T-helper 17 cell (primary cell): ENCODE results near the gene BOK. TPM values are rescaled to one million over a fixed set of nuclear protein-coding genes. Genes with fewer than 3 reads are reported as not detected.
"Not testable (repeated sequence)": the region's sequence is repeated elsewhere in the genome, so short reads cannot be mapped to it uniquely, and the experiment has no call there.

Experiments
- ATAC-seq: fragments of 150-1000 bp; cut with Tn5 transposase; 2 replicates; pipeline ENCODE4 v1.10.0; 2021; ENCODE audit warnings: mild to moderate bottlenecking, moderate library complexity
- DNase-seq, 3 donors: peaks; one replicate each; pipeline versions ENCODE4 v3.0.0 to v3.0.0-alpha.2; 2020 to 2021
- H3K9me3 ChIP-seq: one replicate; pipeline ENCODE4 v1.7.0; 2013; ENCODE audit warnings: low read length, mild to moderate bottlenecking; ENCODE audit not compliant: control insufficient read depth, poor library complexity, severe bottlenecking
- H3K27ac Mint-ChIP-seq: one replicate; pipeline ENCODE4 v1.8.0; 2022; ENCODE audit warnings: mild to moderate bottlenecking, moderate library complexity, mixed read lengths
- H3K27me3 Mint-ChIP-seq: one replicate; pipeline ENCODE4 v1.8.0; 2022; ENCODE audit warnings: mixed read lengths
- H3K36me3 Mint-ChIP-seq: one replicate; pipeline ENCODE4 v1.8.0; 2022; ENCODE audit warnings: low read depth, mixed read lengths
- H3K4me1 Mint-ChIP-seq: one replicate; pipeline ENCODE4 v1.8.0; 2022; ENCODE audit warnings: mild to moderate bottlenecking, mixed read lengths
- H3K4me3 Mint-ChIP-seq: one replicate; pipeline ENCODE4 v1.8.0; 2022; ENCODE audit warnings: mild to moderate bottlenecking, moderate library complexity, mixed read lengths
- total RNA-seq, 4 donors: library from RNA in 2 of 4; stranded (reverse) in 2 of 4; gene quantifications; one replicate each; pipeline ENCODE4 v1.2.3 and lab custom pipeline; 2022 to 2026

BOK gene
- total RNA-seq, 2 donors from 2014 or later, result not detected

DNA sequence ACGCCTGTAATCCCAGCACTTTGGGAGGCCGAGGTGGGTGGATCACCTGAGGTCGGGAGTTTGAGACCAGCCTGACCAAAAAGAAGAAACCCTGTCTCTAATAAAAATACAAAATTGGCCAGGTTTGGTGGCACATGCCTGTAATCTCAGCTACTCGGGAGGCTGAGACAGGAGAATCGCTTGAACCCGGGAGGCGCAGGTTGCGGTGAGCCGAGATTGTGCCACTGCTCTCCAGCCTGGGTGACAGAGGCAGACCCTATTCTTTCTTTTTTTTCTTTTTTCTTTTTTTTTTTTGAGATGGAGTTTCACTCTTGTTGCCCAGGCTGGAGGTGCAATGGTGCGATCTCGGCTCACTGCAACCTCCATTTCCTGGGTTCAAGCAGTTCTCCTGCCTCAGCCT is 7.5 kb downstream of the BOK start:
- ATAC-seq, H3K4me1 Mint-ChIP-seq, H3K27ac Mint-ChIP-seq, DNase-seq, H3K4me3 Mint-ChIP-seq, H3K36me3 Mint-ChIP-seq, H3K9me3 ChIP-seq, H3K27me3 Mint-ChIP-seq: not testable (repeated sequence)

DNA sequence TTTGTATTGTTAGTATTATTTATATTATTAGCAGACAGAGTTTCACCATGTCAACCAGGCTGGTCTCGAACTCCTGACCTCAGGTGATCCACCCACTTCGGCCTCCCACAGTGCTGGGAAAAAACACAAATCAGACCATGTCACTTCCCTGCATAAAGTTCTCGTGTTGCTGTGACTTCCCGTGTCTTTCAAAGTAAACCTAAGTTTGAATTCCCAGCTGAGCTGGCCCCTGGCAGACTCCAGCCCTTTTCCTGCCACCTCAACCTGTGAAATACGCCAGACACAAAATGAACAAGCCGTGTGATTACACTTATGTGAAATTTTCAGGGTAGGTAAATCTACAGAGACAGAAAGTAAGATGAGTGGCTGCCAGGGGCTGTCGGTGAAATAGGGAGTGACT is 7.9 kb downstream of the BOK start:
- H3K9me3 ChIP-seq, result no peaks in the 10 kb centered on the region
- H3K36me3 Mint-ChIP-seq, result no peaks in the 10 kb centered on the region
- no peak overlapping the region for H3K4me3 Mint-ChIP-seq
- DNase-seq, result no peak
- no peak for ATAC-seq
- H3K27ac Mint-ChIP-seq, result no peak overlapping the region
- peaks cover 8% of the 10 kb centered on the region for H3K27me3 Mint-ChIP-seq
- H3K4me1 Mint-ChIP-seq, result no peaks in the 10 kb centered on the region

DNA sequence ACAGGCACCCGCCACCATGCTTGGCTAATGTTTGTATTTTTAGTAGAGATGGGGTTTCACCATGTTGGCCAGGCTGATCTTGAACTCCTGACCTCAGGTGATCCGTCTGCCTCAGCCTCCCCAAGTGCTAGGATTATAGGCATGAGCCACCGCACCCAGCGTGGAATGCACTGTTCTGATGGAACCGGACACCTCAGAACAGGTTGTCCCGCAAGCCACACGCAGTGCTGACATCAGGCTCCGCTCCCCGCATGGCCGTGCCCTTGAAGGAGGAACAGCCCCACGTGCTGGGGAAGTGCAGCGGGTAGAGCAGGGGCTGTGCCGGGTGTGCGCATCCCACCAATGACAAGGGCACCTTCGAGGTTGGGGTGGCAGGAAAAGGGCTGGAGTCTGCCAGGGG is 8.7 kb downstream of the BOK start:
- not testable (repeated sequence) for H3K4me3 Mint-ChIP-seq, H3K9me3 ChIP-seq, H3K4me1 Mint-ChIP-seq, H3K27me3 Mint-ChIP-seq, ATAC-seq, H3K36me3 Mint-ChIP-seq, DNase-seq, H3K27ac Mint-ChIP-seq

- Mint-ChIP-seq H3K36me3 (no peaks in the 10 kb centered on the region), H3K27me3 (no peaks in the 10 kb centered on the region), H3K4me3 (no peak overlapping the region), H3K27ac (no peak overlapping the region), H3K4me1 (no peaks in the 10 kb centered on the region)
- no peak for ATAC-seq
- DNase-seq, result no peak
- H3K9me3 ChIP-seq, result no peaks in the 10 kb centered on the region
These were observed 9.2 kb downstream of the BOK start for GRCh38 chr2:241567776-241568175.

DNA sequence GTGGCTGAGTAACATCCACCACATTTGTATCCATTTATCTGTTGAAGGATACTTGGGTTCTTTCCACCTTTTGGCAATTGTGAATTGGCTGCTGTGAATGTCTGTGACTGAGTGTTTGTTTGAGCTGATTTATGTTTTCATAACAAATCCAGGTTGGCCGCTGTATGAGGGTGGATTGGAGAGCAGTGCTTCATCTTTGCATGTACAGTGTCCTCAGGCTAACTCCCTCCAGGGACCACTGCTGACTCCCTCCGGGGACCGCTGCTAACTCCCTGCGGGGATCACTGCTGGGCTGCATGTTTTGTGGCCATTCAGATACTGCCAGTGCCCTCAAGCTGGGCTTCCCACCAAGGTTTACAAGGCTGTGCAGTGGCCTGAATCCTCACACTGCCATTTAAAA is 10.2 kb downstream of the BOK start:
- no peak overlapping the region for H3K4me3 Mint-ChIP-seq
- no peak overlapping the region for H3K27ac Mint-ChIP-seq
- no peaks in the 10 kb centered on the region for H3K4me1 Mint-ChIP-seq
- no peak for DNase-seq
- no peaks in the 10 kb centered on the region for H3K36me3 Mint-ChIP-seq
- H3K27me3 Mint-ChIP-seq, result no peaks in the 10 kb centered on the region
- no peak for ATAC-seq
- no peaks in the 10 kb centered on the region for H3K9me3 ChIP-seq

DNA sequence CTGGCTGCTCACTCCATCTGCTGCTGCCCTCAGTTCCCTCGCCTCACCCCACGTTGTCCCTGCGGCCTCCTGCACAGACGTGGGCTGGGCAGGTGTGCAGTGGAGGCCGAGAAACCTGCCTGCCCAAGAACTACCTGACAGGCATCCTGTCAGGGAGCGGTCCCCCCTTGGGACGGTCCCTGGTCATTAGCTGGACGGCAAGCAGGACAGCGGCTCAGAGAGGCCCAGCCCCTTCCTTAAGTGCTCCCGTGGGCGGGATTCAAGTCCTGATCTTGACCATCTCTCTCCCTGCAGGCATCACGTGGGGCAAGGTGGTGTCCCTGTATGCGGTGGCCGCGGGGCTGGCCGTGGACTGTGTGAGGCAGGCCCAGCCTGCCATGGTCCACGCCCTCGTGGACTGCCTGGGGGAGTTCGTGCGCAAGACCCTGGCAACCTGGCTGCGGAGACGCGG is 11.3 kb downstream of the BOK start:
- H3K36me3 Mint-ChIP-seq, result no peaks in the 10 kb centered on the region
- H3K4me1 Mint-ChIP-seq, result no peaks in the 10 kb centered on the region
- no peak overlapping the region for H3K4me3 Mint-ChIP-seq
- no peak overlapping the region for H3K27ac Mint-ChIP-seq
- H3K9me3 ChIP-seq, result no peaks in the 10 kb centered on the region
- no peak for ATAC-seq
- no peaks in the 10 kb centered on the region for H3K27me3 Mint-ChIP-seq
- no peak for DNase-seq

DNA sequence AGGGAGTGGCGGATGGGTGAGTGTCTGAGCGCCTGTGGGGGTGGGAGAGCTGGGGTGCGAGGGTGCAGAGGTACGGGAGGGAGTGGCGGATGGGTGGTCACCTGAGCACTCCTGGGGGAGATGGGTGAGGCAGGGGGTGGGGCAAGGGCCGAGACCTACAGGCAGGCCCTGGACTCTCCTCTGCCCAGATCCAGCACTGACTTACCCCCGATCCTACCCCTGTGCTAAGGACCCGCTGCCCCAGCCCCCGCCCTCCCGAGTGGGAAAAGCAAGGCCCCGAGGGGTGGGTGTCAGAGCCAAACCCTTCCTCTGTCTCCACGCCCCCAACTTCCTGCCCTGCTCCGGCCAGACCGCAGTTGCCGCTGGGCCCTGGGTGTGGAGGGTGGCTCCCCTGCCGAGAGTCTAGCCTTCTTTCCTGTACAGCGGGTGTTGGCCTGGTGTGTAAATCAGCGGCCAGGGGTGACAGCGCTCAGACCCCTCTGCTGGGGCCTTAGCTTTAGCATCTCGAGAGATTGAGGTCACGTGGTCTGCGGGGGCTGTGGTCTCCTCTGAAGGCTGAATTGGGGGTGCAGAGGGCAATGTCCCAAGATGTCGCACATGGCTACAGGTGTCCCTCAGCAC is 12.5 kb downstream of the BOK start:
- DNase-seq (no peak), ATAC-seq (no peak)
- Mint-ChIP-seq H3K4me1 (peaks cover 4% of the 10 kb centered on the region), H3K36me3 (no peaks in the 10 kb centered on the region), H3K27me3 (no peaks in the 10 kb centered on the region), H3K4me3 (no peak overlapping the region), H3K27ac (no peak overlapping the region)
- H3K9me3 ChIP-seq, result no peaks in the 10 kb centered on the region

GRCh38 chr2:241571821-241572620 is 13.5 kb downstream of the BOK start:
- H3K9me3 ChIP-seq, result no peaks in the 10 kb centered on the region
- H3K4me3 Mint-ChIP-seq, result no peak overlapping the region
- DNase-seq (no peak), ATAC-seq (no peak)
- H3K27me3 Mint-ChIP-seq, result no peaks in the 10 kb centered on the region
- H3K27ac Mint-ChIP-seq, result no peak overlapping the region
- peaks cover 3% of the 10 kb centered on the region for H3K36me3 Mint-ChIP-seq
- H3K4me1 Mint-ChIP-seq, result peaks cover 6% of the 10 kb centered on the region

DNA sequence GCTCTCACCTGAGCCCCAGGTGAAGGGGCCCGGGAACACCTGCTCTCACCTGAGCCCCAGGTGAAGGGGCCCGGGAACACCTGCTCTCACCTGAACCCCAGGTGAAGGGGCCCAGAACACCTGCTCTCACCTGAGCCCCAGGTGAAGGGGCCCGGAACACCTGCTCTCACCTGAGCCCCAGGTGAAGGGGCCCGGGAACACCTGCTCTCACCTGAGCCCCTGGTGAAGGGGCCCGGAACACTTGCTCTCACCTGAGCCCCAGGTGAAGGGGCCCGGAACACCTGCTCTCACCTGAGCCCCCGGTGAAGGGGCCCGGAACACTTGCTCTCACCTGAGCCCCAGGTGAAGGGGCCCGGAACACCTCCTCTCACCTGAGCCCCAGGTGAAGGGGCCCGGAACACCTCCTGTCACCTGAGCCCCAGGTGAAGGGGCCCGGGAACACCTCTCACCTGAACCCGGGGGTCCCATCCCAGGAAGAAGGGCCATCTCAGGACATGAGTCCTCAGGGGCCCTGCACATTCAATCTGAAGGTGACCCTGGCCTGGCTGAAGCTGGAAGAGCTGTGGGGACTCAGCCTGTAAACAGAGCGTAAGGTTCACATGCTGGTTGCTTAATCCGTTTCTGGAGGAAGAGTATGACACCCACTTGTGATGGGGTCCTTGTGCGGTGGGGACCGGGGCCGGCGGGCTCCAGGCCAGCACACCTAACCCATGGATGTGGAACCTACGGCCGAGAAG is 14.5 kb downstream of the BOK start:
- H3K27ac Mint-ChIP-seq, ATAC-seq, H3K4me1 Mint-ChIP-seq: not testable (repeated sequence)

DNA sequence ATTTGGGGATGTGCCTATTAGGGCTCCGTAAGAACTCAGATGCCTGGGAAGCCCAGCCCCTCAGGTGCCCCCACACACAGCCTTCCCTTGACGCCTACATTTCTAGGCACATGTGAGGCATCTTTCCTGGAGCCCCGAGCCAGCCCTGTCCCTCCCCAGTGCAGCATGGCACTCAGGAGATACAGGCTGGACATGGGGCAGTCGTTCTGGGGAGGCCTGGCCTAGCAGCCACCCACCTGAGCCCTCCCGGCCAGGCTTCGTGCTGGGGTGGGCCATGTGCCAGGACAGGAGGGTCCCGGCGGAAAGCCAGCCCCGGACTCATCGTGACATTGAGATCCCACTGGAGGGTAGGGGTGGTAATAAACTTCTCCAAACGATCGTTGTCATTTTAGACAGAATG is 15.2 kb downstream of the BOK start:
- H3K9me3 ChIP-seq, result no peaks in the 10 kb centered on the region
- ATAC-seq (no peak), DNase-seq (no peak)
- Mint-ChIP-seq H3K4me1 (peaks cover 6% of the 10 kb centered on the region), H3K27ac (no peak overlapping the region), H3K4me3 (no peak overlapping the region), H3K27me3 (no peaks in the 10 kb centered on the region), H3K36me3 (peaks cover 3% of the 10 kb centered on the region)

More for the DNA sequence above, 14.5 kb downstream of the BOK start:
- H3K9me3 ChIP-seq, H3K36me3 Mint-ChIP-seq, DNase-seq, H3K27me3 Mint-ChIP-seq, H3K4me3 Mint-ChIP-seq: not testable (repeated sequence)

DNA sequence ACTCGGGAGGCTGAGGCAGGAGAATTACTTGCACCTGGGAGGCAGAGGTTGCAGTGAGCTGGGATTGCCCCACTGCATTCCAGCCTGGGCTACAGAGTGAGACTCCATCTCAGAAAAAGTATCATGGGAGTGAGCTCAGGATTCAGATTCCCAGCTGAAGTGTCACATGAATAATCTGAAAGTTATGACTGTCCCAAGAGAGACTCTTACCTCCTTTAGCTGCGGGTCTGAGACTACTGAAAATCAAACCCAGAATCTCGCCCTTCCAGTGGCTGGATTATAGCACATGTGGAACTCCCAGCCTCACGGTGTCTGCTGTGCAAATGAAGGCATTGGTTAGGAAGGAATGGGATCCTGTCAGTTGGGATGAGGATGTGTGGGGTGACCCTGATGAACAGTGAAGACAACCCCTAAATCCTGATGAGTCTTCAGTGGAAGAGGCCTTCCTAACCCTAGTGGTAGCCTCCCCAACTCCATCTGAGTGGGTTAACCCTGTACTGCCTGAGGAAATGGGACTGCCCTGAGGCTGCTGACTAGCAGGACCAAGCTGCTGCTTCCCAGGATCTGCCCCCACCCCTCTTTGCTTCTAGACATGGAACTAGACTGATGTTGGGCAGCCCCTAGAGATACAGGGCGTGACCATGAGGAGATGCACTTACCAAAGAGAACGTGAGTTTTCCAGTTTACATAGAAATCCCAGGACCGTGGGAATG is 16.5 kb downstream of the BOK start:
- H3K9me3 ChIP-seq, result no peaks in the 10 kb centered on the region
- H3K27ac Mint-ChIP-seq, result no peak overlapping the region
- ATAC-seq (no peak), DNase-seq (no peak)
- peaks cover 3% of the 10 kb centered on the region for H3K36me3 Mint-ChIP-seq
- no peaks in the 10 kb centered on the region for H3K27me3 Mint-ChIP-seq
- no peak overlapping the region for H3K4me3 Mint-ChIP-seq
- H3K4me1 Mint-ChIP-seq, result peaks cover 6% of the 10 kb centered on the region

DNA sequence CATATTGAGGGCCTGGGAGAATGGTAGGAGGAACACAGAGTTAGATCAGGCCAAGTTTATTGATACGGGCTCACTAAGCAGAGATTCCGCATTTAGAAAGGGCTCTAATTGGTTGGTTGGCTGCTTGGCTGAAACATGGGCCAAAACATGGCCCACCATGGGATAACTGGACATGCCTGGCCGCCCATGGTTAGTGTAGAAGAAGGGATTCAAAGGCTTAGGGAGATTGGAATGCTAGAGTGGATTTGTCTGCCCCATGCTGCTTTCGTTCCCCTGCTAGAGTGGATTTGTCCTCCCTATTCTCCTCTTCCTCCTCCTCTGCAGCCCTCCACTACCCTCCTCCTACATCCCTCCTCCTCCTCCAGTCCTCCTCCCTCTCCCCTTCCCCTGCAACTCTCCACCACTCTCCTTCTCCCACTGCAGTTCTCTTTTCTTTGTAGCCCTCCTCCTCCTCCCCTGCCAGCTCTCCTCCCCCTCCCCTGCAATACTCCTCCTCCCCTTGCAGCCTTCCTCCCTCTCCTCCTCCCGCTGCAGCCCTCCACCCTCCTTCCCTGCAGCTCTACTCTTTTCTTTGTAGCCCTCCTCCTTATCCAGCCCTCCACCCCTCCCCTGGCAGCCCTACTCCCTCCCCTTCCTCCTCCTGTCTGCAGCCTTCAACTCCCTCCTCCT is 17.2 kb downstream of the BOK start:
- no peak overlapping the region for H3K4me3 Mint-ChIP-seq
- H3K27ac Mint-ChIP-seq, result no peak overlapping the region
- H3K4me1 Mint-ChIP-seq, result peaks cover 6% of the 10 kb centered on the region
- no peak for ATAC-seq
- no peaks in the 10 kb centered on the region for H3K9me3 ChIP-seq
- H3K27me3 Mint-ChIP-seq, result no peaks in the 10 kb centered on the region
- DNase-seq, result no peak
- peaks cover 3% of the 10 kb centered on the region for H3K36me3 Mint-ChIP-seq

GRCh38 chr2:241576293-241576654 is 17.7 kb downstream of the BOK start:
- peaks cover 3% of the 10 kb centered on the region for H3K36me3 Mint-ChIP-seq
- H3K4me1 Mint-ChIP-seq, result peaks cover 6% of the 10 kb centered on the region
- H3K4me3 Mint-ChIP-seq, result no peak overlapping the region
- no peaks in the 10 kb centered on the region for H3K9me3 ChIP-seq
- H3K27ac Mint-ChIP-seq, result no peak overlapping the region
- DNase-seq (no peak), ATAC-seq (no peak)
- H3K27me3 Mint-ChIP-seq, result no peaks in the 10 kb centered on the region
